ENCODE measurements around the gene HOXD9.

HOXD9 gene

DNA sequence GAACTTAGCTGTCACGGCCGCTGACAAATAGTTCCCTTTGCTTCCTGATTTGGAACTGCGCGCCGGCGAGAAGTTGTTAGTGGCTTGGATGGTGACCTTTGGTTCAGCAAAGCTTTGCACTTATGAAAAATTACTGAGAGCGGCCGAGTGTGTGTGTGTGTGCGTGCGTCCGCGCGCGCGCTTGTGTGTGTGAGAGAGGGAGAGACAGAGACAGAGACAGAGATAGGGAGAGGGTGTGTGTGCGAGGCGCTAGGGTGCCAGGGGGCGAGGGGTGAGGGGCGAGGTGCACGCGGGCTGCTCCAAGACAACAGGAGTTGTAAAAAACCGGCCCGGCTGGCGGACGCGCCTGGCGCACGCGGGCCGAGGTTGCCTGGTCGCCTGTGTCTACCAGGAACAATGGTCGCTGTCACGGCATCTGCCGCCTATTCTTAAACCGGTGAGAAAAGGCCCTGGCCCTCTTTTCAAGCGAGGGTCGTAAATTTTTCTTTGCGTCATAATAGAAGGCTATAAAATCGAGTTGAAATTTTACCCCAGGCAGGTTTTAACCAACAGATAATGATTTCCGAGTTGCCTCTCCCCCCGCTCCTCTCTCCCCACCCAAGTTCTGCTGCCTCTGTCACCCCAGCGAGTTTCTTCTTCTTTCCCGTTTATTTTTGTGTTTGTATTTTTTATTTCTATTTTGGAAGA is 35.1 kb downstream of the HOXD9 start:
- no peak for DNase-seq

DNA sequence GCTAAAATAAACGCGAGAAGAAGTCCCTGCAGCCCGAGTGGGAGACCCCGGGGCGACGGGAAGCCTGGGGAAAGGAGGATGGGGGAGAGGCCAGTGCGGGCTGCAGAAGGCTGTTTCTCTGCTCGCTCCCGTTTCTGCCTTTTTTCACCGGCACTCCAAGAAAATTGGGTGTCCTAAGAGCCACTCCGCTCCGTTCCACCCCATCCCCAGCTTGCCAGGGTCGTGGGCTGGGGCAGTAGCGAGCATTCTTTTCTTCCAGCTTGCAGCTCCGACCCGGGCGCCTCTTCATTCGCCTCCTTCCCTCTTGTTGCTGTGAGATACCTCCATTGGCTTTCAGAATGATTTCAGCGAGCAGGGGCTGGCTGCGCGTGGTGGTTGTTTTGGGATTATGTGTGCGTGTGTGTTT is 35.7 kb downstream of the HOXD9 start:
- no peak for DNase-seq

DNA sequence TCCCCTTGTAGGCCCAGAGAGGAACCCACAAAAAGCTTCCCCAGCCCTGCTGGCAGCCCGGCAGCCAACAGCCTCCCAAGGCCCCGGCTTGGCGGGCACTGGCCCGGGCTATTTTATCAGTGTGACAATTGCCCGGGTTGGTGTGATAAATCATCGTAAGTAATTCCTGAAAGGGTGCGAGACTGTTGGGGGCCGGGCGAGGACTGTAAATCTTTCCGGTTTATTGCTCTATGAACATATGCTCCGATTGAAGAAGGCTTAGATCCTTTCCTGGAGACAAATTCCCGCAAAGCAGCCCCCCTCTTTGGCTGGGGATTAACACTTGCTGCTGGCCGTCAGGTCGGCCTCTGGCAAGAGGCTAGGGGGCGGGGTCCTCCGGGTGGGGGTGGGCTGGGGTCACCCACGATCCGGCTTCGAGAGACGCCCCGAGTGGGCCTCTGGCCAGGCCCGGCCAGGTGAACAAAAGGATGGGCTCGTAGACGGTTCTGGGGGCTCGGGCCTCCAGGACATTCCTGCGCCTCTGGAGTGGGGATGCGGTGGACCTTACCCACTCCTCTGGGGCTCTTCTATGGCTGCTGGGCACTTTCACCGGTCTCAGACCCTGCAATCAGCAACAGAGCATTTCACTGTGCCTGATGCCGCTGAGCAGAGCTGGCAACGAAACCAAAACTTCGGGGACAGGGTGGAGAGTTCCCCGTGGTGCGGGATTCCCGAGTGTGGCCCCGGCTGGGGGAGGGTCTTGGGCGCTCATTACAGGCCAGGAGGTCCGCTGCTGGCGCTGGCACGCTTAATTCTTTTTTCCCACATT is 36.5 kb downstream of the HOXD9 start:
- DNase-seq, result no peak

DNA sequence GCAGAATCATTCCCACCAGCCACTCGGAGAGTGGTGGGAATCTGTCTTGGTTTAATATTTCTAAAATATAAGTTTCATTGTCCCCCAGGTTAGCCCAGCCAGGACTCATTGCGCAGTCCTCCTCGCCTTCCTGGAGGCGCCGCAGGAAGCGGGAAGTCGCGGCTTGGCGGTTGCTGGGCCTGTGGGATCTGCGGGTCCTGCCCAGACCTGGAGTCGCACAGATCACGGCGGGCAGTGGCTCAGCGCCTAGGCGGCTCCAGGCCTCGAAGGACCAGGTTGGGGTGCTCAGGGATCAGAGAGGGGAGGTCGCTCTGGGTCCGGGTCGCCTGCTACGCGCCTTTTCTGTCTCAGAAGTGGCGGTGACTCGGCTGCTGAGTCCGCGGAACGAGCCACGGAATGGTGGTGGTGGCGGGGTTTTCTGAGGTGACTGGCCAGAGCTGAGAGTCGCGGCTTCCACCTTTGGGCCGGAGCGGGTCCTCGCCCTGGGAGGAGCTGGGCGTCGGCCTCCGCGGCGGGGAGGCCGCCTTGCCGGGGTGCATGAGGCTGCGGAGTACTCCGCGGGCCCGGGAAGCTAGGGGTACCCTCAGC is 37.2 kb downstream of the HOXD9 start:
- no peak for DNase-seq

DNA sequence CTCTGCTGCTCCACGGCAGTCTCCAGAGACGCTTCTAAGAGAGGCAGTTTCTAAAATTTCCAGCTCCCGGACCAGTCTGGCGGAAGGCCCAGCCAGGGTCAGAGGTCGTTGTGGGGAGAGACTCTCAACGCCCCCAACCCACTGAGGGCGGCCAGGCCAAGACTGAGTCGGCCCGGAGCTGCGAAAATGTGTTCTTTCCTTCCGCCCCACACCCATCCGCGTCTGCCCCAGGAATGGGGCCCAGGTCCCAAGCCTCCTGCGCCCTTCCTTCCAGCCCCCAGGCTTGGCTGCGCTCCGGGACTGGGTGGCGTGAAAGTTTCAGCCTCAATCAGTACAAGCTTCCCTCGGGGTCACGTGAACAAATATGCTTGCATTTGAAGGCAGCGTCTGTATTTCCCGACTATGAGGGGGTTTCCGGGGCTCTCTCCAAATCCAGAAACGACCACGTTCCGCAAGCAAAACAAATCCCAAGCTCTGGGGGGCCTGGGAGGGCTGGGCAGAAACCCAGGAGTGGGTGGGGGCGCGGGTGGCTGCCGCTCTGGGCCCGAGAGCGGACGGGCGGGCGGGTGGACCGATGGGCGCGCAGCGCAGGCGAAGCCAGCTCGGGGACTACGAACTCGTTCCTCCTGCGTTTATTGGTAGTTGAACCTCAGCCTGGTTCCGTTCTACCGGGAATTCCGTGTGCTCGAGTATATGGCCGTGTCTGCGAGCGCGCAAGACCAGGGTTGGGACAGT is 37.9 kb downstream of the HOXD9 start:
- DNase-seq, result no peak

DNA sequence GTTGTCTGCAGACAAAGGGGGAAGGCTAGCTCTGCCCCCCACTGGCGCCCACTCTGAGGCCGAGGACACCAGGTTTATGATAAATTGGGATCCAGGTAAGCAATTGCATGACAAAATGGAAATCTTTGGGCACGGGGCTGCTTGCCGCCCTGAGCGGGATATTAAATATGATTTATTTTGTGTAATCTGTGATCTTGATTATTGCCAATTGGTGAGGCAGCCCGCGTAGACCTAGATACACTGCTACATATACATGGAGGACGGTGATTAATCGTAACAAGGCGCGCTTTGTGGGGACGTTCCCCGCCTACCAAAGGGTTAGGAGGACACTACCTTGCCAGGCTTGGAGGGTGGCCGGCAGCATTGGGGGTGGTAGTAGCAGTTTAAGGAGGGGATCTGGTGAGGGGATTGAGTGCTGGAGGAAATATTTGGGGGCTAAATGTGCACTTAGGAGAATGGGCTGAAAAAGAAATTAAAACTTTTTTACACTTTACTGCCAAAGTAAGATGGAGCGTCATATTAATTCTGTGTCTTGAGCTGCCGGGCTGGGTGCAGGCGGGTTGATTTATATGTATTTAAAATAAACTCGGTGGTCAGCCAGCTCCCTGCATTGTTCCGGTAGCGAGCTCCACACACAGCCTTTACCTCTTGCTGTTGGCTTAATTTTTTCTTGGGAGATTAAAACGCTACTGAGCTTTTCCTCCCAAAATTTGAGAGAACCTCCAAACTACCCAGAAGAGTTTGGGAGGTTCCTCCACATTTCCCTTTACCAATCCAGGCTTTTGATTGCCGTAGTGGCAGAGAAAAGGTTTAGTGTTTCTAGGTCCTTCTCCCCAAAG is 38.7 kb downstream of the HOXD9 start:
- DNase-seq, result no peak

DNA sequence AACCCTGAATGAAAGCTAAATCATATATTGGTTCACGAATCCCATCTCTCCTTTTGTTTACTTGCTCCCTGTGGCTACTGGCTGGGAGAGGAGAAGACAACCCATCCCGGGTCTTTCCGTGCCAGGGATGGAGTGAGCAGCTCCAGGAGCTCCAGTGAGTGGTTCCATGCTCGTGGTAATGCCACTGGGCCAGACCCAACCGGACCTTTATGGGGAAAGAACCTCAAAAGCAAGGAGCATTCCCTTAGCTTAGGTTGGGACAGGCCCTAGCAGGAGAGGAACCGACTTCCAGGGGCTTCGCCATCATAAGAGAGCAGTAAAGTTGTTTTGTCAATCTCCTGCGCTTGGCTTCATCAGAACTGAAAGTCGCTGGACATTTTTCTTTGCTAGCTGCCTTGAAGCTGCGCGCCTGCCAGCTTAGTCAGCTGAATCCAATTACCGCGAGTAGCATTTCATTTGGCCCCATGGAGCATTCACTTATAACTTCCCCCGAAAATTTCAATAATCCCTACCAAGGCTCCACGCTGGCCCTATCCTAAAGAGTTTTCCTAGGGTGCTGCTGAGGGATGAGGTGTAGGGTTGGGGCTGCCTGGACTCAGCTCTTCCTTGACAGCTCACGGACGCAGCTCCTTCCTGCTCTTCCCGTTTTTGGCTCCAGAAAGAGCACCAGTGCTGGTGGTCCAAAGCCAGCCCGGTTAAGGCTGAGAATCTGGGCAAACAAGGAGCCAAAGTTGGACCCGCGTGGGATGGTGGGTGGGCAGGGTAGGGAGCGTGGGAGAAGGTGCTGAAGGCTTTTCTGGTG is 39.5 kb downstream of the HOXD9 start:
- no peak for DNase-seq

DNA sequence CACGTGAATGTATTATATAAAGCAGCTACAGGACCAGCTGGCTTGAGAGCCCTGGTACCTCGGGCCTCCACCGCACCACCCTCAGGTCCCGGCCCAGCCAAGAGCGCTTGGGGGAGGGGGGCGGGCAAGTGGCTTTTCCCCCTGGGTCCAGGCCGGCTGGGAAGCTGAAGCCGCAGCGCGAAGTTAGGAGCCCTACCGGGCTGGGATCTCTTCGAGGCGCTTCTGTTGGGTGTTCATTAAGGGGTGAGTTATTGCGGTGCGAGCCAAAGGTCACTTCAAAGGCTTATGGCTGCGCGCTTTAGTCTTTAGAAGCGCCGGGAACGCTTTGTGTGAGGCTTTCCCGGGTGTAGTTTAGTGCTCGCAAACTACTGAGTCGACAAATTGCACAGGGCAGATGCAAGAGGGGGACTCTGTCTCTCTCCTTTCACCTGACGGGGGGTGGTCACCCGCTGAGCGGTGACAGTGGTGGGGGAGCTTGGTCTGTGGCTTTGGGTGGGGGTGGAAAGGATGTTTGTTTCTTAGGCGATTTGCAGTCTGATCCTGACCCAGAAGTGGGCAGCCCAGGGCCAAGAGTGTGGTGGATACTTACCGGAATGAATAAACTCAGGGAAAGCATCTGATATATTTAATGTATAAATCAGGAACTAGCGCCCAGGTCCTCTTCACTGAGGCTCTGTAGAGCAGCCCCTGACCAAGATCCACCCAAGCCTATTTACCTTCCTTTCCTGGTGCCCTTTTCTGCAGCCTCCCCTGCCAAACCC is 40.6 kb downstream of the HOXD9 start:
- DNase-seq, result no peak

DNA sequence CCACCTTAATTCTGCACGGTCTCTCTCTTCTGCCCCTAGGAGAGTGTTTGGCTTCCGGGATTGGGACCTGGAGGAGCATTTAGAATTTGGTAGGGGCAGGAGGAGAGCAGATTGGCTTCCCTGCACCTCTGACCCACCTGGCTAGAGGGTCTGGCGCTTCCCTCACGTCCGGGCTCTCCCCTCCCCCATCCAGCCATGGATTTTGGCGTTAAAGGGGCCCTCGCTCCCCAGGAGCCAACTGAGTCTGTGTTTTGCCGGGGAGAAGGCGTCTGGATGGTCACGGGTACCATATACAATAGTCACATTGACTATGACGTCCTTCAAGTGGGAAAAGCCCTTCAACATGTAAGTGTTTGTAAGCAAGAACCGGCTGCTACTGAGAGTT is 41.1 kb downstream of the HOXD9 start:
- DNase-seq, result no peak

DNA sequence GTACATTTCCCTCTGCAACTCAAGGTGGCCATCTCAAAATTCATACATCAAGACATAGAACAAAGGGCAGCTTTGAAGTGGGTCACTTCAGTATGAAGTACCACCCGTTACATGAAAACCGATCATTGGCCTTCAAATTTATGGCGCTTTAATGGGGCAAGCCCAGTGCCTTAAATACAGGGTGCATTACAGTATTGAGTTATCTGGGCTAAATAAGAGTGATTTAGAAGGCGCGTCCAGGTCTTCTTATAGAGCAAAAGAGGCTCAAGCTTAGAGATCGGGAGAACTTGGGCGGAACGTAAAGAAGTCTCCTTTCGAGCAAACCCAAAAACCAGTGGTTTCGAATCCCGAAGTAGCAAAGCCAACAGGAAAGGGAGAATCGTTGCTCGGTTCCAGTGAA is 41.7 kb downstream of the HOXD9 start:
- DNase-seq, result no peak

DNA sequence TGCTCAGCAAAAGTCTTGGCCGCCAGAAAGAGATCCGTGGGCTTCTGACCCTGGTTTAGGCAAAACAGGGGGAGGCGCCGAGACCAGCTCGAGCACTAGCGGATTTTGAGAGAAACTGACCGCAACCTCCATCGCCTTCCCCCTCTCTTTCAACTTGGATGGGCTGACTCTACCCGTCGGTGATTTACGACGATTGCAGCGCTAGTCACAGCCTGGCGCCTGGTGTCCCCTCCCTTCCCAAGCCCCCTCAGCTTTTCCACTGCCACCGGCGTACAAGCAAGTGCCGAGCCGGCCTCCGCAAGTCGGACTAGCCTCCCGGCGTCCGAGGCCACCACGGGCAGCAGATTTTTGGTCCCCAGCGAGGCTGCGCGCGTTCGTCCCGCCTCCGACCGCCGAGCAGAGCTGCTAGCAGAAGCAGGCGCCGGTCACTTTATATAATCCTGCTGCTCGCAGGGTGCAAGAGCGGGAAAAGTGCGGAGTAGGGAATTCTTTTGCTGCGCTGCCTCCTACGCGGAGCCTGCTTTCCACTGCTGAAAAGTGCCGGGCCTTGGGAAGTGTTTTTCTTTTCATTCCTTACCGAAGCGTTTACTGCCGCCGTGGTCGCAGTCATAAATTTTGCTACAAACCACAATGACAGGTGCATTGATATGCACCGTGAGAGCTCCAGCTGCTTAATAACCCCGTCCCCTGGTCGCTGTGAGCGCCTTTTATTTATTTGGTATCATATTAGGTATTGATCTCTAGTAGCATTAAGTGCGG is 42.3 kb downstream of the HOXD9 start:
- DNase-seq, result no peak

DNA sequence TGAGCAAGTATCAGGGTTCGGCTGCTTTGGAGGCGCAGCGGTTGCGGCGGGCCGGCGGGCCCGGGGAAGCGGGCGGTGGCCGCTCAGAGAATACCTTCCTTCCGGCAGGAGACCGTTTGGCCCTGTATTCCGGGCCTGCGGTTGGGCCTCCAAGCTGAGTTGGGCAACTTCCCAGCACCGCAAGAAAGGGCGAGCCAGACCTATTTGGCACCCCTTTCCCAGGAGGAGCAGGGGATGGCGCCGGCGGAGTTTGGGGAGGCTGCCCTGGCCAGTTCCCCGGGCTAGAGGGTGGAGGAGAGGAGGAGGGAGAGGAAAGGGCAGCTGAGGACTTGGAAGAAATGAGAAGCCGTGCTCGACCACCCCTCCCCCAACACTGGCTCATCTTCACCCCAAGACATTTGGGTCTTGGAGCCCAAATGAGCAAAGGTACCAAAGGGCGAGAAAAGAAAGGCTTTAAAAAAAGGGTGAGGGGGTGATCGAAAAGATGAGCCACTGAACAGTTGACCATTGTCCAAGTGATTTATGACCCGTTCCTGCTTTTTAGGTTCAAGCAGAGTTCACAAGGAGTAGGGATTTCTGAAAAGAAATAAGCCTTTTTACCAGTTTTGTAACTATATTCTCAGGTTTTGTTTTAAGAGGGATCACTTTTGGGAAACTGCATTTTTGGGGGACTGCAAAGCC is 43.0 kb downstream of the HOXD9 start:
- DNase-seq, result no peak

DNA sequence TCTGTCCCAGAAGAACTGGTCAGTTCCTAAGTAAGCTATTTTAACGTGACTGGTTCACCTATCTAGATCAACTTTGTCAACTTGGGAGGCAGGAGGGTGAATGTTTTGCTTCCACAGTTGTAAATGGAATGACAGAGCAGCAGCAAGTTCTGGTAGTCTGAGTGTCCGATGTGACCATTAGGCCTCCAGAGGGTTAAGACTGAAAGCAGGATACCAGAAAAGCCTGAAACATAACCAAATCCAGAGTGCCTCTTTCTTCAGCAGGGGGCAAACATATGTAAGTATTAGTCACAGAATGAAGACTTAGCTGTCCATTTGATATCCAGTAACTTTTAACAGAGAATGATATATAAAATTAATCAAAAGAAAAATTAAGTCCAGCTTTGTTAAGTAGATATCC is 43.8 kb downstream of the HOXD9 start:
- DNase-seq, result no peak

DNA sequence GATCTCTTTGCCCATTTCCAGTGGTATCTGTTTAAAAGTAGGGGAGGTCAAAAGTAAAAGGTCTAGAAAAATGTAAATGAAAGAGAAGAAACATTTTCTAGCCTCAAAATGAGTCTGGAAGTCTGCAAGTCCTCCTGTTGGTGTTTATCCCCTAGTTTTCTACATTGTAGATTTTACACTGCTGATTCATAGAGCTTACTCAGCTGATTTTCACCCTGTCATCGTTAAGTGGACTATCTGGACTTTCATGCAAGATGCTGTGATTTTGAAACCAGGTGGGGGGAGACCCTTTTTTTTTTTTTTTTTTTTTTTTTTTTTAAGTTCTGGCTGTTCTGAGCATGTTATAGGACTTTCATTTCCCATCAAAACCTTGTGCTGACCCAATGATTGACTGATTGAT is 44.9 kb downstream of the HOXD9 start:
- DNase-seq, result no peak

DNA sequence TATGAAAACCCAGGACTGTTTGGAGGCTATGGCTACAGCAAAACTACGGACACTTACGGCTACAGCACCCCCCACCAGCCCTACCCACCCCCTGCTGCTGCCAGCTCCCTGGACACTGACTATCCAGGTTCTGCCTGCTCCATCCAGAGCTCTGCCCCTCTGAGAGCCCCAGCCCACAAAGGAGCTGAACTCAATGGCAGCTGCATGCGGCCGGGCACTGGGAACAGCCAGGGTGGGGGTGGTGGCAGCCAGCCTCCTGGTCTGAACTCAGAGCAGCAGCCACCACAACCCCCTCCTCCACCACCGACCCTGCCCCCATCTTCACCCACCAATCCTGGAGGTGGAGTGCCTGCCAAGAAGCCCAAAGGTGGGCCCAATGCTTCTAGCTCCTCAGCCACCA is 46.7 kb downstream of the HOXD9 start:
- DNase-seq, result no peak

DNA sequence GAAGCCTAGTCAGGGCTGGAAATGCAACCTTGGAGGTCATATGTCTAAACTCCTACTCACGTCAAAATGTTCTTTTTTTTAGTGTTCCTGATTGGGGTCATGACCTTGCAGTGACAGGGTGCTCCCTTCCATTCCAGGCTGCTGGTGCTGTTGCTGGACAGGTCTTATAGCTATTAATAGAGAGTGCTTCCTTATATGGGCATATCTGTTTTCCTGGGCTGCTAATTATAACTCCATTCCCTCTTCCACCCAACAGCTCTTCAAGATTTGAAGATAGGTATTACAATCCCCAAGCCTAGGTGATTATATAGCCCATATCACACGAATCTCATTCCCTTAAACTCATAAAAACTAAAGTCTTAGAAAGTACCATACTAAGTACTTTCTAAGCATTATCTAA is 47.2 kb downstream of the HOXD9 start:
- no peak for DNase-seq

DNA sequence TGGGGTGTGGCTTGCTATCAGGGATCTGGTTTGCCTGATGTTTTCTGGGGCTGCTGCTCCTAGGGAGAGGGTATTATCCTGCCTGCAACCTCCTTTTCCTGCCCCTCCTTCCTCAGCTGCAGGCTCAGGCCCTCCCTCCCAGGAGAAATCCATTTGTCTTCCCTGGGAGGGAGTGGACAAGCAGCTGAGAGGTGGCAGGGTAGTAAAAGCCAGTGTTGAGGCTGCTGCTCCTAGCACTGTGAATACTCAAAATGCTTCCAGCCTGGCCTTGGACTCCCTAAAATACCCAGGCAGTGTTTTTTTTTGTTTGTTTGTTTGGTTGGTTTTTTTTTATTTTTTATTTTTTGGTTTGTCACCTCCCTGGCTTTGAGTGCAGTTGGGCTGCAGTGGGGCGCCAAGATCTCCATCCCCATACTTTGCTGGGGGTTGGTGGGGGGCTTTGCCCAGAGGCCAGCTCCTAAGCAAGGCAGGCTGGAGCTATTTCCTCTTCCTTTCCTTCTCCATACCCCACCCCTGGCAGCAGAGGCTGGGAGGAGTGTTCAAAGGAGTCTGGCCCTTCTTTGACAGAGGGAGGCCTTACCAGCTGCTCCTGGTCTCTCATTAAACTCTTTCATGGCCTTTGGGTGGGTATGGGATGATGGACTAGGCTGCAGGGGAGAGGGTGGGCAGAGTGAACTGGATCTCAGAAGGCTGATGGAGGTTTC is 48.2 kb downstream of the HOXD9 start:
- no peak for DNase-seq

DNA sequence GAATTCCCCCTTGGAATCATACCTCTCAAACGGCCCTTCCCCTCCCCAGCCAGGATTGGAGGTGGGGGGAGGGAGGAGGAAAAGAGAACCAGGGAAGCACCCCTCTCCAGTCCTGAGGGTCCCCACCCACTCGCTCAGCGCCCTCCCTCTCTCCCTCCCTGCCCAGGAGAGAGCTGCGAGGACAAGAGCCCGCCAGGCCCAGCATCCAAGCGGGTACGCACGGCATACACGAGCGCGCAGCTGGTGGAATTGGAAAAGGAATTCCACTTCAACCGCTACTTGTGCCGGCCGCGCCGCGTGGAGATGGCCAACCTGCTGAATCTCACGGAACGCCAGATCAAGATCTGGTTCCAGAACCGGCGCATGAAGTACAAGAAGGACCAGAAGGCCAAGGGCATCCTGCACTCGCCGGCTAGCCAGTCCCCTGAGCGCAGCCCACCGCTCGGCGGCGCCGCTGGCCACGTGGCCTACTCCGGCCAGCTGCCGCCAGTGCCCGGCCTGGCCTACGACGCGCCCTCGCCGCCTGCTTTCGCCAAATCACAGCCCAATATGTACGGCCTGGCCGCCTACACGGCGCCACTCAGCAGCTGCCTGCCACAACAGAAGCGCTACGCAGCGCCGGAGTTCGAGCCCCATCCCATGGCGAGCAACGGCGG is 49.0 kb downstream of the HOXD9 start:
- DNase-seq, result no peak

Data from stimulated activated CD4-positive, alpha-beta T cell treated with anti-CD3 and anti-CD28 coated beads, Interleukin-4, amount 100 ng/mL, for 1 hour (primary cell).